ENCODE measurements around the gene POLE4. TPM values are rescaled to one million over a fixed set of nuclear protein-coding genes. Genes with fewer than 3 reads are reported as not detected.
A peak's percentile ranks its signal among the peaks of the same experiment; 100 is the strongest.

POLE4 gene
- total and polyA plus RNA-seq, 9 of the 15 experiments (the other 6 are each of a cell fraction or from before 2014, with no cell fraction given): 25.7 to 73.7 (median 57.3) TPM

DNA sequence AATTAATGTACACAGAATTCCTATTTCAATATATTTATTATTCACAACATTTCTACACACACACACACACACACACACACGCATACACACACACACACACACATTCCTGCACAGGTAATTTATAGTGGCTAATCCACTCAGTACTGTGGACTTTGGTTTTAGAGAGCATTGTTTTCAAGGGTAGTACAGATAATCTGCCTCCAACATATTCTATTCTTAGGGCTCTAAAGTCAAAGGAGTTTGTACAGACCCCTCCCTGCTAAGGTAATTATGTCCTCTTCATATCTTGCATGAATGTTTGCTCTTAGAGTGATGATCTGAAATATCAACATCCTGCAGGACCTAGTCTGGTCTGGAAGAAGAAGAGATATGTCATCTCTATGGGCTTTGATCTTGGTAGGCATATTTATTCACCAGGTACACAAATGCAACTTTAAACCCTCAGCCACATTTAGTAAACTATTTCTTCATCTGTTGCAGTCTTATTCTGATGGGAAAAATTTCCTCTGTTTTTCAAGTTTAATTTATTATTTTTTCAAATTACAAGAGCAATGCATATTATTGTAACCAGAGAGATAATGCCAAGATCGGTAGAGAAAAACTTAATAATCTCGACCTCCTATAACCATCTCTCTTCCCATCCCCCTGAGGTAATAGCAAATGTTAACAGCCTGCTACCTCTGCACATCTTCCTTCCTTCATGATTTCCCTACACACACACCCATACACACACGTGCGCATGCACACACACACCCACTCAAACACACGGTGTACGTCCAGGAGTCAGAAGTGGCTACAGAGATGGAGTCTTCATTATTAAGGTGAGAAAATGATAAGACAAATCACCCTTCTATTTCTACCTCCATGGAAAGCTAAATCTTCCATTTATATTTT, 18.3 kb upstream of the POLE4 start (continued):
- TF ChIP-seq ZNF644 (tag; IDR thresholded peaks at IDR 0.05; ENCODE audit: low read depth): no peak
- 0 out of 4 replicates have a peak, but pooled peaks of 1 of the 2 experiments have one; percentile 28 for TF ChIP-seq FOXA3 (CRISPR knock-in tag; conservative IDR thresholded peaks at IDR 0.05 in 1 of 2, IDR thresholded peaks at IDR 0.05 in 1 of 2)
- peak; percentile 82 for TF ChIP-seq TEAD4 (IDR thresholded peaks at IDR 0.05; ENCODE audit: low read length)
- TF ChIP-seq TEAD4 (CRISPR knock-in tag; IDR thresholded peaks at IDR 0.05; ENCODE audit: borderline replicate concordance): no peak

DNA sequence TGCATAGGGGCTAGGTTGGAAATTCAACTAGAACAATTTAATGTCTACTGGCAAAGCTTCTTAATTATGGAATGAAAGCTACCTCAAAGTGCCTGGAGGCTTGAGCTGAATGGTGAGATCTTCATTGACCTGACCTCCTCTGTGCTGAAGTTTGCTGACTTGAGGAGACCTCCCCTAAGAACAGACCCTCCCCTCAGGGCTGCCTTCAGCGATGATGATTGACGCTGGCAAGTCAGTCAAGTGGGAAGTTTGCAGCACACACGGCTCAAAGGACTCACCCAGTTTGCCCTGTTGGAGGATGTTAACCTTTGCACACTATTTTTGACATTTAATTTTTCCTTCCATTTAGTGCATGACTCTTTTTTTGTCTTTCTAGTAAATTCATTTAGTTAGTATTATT, 17.2 kb upstream of the POLE4 start:
- no peaks in the 10 kb centered on the region for H3K9me1 ChIP-seq (ENCODE audit: control insufficient read depth, insufficient read depth, low read length)
- ATAC-seq (no peak), DNase-seq (ENCODE audit: extremely low read depth in 1 of 4, low spot score in 3 of 4) (no peak), FAIRE-seq (no peak)
- WGBS (ENCODE audit: insufficient coverage, low coverage, missing lambda C conversion rate): 42% methylated on average over 3 of the region's 3 CpGs
- H3K4me3 ChIP-seq: no peak overlapping the region
- no peaks in the 10 kb centered on the region for H4K20me1 ChIP-seq (replicated peaks; ENCODE audit: control insufficient read depth, insufficient read depth, low read length)
- in situ Hi-C loops (cut with MboI) (no loop called here), intact Hi-C loops (cut with micrococcal nuclease) (no loop called here)
- BruUV-seq (replicated peaks): no TSS peak
- POLR2A ChIA-PET: no interaction called here
- H3K27ac ChIP-seq (ENCODE audit: extremely low read depth, low read depth, low read length): no peak overlapping the region
- CTCF ChIA-PET (ENCODE audit: low intra/inter-chr PET ratio): no interaction called here
- H3K9ac ChIP-seq (ENCODE audit: insufficient read depth in 1 of 2, low read depth in 2 of 2, low read length in 2 of 2): no peak overlapping the region
- no peak overlapping the region for H2AFZ ChIP-seq (ENCODE audit: low read depth, low read length)
- TF ChIP-seq, protein P1, sequence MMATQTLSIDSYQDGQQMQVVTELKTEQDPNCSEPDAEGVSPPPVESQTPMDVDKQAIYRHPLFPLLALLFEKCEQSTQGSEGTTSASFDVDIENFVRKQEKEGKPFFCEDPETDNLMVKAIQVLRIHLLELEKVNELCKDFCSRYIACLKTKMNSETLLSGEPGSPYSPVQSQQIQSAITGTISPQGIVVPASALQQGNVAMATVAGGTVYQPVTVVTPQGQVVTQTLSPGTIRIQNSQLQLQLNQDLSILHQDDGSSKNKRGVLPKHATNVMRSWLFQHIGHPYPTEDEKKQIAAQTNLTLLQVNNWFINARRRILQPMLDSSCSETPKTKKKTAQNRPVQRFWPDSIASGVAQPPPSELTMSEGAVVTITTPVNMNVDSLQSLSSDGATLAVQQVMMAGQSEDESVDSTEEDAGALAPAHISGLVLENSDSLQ (IDR thresholded peaks at IDR 0.05): peak; percentile 17; the same call in 1 of the 2 replicates
- no peak for TF ChIP-seq BACH1 (tag; IDR thresholded peaks at IDR 0.05)
- H3K9me3 ChIP-seq (replicated peaks; ENCODE audit: control insufficient read depth, insufficient read depth, low read depth, low read length): no peaks in the 10 kb centered on the region
- no peak overlapping the region for H3K4me2 ChIP-seq (ENCODE audit: insufficient read depth, low read length)
- H3K79me2 ChIP-seq (ENCODE audit: control insufficient read depth, insufficient read depth, low read length): no peaks in the 10 kb centered on the region
- H3K27me3 ChIP-seq (ENCODE audit: control insufficient read depth in 2 of 2, insufficient read depth in 2 of 2, low read length in 2 of 2): no peaks in the 10 kb centered on the region
- no peaks in the 10 kb centered on the region for H3K36me3 ChIP-seq (ENCODE audit: control insufficient read depth, insufficient read depth, low read length)
- H3K4me1 ChIP-seq (replicated peaks in 1 of 2; ENCODE audit: control insufficient read depth in 2 of 2, insufficient read depth in 2 of 2, low read length in 2 of 2): peaks cover 0 to 14% of the 10 kb centered on the region in 2 experiments; a peak in 2 of 5 replicates

Measured in K562 (cell line).